ENCODE results near the gene INSM2. TPM values are rescaled to one million over a fixed set of nuclear protein-coding genes. Genes with fewer than 3 reads are reported as not detected.

The INSM2 gene
- not detected in 2 replicates for total RNA-seq

GRCh38 chr14:35533357-35534207 lies at the start of gene INSM2:
TSS of gene INSM2 (plus strand) at chr14:35534164. CDS start at chr14:35534253, 89 bp downstream.

Other genes starting within 250 kb of the INSM2 start
- 270 and 283 TPM in 2 replicates for gene PSMA6, start 241.8 kb upstream of the INSM2 start, total RNA-seq
- gene NFKBIA, start 129.4 kb upstream of the INSM2 start, total RNA-seq, result 126 and 407 TPM in 2 replicates